SU-DHL-6 (cell line): ENCODE data around the gene PTGES.

Experiments
- H2AFZ ChIP-seq: fragments of 200-600 bp; sonication (generic); 2 replicates; pipeline ENCODE4 v1.6.1; 2014; ENCODE audit warnings: low read depth, mild to moderate bottlenecking, moderate library complexity, mixed read lengths, antibody characterized with exemption, low read length; ENCODE audit not compliant: severe bottlenecking
- H3F3A ChIP-seq: fragments of 200-600 bp; shearing (Covaris generic); 2 replicates; pipeline ENCODE4 v1.6.0; 2016; ENCODE audit warnings: antibody characterized with exemption, mild to moderate bottlenecking; ENCODE audit not compliant: insufficient read depth
- H3K27ac ChIP-seq: fragments of 200-600 bp; sonication (generic); 2 replicates; pipeline ENCODE4 v1.5.1; 2016; ENCODE audit warnings: low read depth, mild to moderate bottlenecking, low read length, moderate library complexity, mixed read lengths
- H3K27me3 ChIP-seq: fragments of 200-600 bp; sonication (generic), shearing (Covaris generic); 2 replicates; pipeline ENCODE4 v1.6.0; 2014; ENCODE audit warnings: mild to moderate bottlenecking, low read length
- H3K36me3 ChIP-seq: fragments of 200-600 bp; sonication (generic); 2 replicates; pipeline ENCODE4 v1.6.1; 2014; ENCODE audit warnings: mild to moderate bottlenecking, low read length, mixed read lengths
- H3K4me2 ChIP-seq: fragments of 300-600, 200-600 bp; shearing (Covaris generic), sonication (generic); 2 replicates; pipeline ENCODE4 v1.6.0; 2014; ENCODE audit warnings: low read length, low read depth, mild to moderate bottlenecking; ENCODE audit not compliant: poor library complexity, severe bottlenecking
- H3K4me3 ChIP-seq: fragments of 200-600 bp; sonication (generic); 2 replicates; pipeline ENCODE4 v1.5.1; 2014; ENCODE audit warnings: antibody characterized with exemption, low read length, mild to moderate bottlenecking, mixed read lengths; ENCODE audit not compliant: insufficient read depth, poor library complexity, severe bottlenecking
- H3K79me2 ChIP-seq: fragments of 200-600 bp; sonication (generic); 2 replicates; pipeline ENCODE4 v1.6.1; 2014; ENCODE audit warnings: mild to moderate bottlenecking, low read length, moderate library complexity; ENCODE audit not compliant: insufficient read depth
- H3K9ac ChIP-seq: fragments of 200-600 bp; sonication (generic); 2 replicates; pipeline ENCODE4 v1.7.0; 2014; ENCODE audit warnings: mild to moderate bottlenecking, low read length
- H3K9me2 ChIP-seq: fragments of 200-600 bp; sonication (generic); replicated peaks from 2 replicates; pipeline ENCODE4 v1.6.1; 2014; ENCODE audit warnings: low read length; ENCODE audit not compliant: insufficient read depth
- H3K9me3 ChIP-seq: fragments of 200-600 bp; sonication (generic); 2 replicates; pipeline ENCODE4 v1.6.1; 2014; ENCODE audit warnings: low read length, mixed read lengths; ENCODE audit not compliant: insufficient read depth
- H4K20me1 ChIP-seq: fragments of 200-600 bp; sonication (generic); 2 replicates; pipeline ENCODE4 v1.6.1; 2014; ENCODE audit warnings: low read depth, mild to moderate bottlenecking, antibody characterized with exemption, low read length, moderate library complexity, mixed read lengths
- CTCF ChIP-seq: fragments of 200-600 bp; sonication (generic); IDR thresholded peaks from one replicate; pipeline ENCODE4 v1.5.1; 2017; ENCODE audit warnings: antibody characterized with exemption, mild to moderate bottlenecking, low read length, moderate library complexity; ENCODE audit not compliant: insufficient read depth, poor library complexity, severe bottlenecking
- EZH2phosphoT487 ChIP-seq: fragments of 200-600 bp; sonication (generic), shearing (Covaris generic); conservative IDR thresholded peaks from 2 replicates; pipeline ENCODE4 v1.6.1; 2018; ENCODE audit warnings: mild to moderate bottlenecking, antibody characterized with exemption, low read length, moderate library complexity, mixed read lengths

The PTGES gene

DNA sequence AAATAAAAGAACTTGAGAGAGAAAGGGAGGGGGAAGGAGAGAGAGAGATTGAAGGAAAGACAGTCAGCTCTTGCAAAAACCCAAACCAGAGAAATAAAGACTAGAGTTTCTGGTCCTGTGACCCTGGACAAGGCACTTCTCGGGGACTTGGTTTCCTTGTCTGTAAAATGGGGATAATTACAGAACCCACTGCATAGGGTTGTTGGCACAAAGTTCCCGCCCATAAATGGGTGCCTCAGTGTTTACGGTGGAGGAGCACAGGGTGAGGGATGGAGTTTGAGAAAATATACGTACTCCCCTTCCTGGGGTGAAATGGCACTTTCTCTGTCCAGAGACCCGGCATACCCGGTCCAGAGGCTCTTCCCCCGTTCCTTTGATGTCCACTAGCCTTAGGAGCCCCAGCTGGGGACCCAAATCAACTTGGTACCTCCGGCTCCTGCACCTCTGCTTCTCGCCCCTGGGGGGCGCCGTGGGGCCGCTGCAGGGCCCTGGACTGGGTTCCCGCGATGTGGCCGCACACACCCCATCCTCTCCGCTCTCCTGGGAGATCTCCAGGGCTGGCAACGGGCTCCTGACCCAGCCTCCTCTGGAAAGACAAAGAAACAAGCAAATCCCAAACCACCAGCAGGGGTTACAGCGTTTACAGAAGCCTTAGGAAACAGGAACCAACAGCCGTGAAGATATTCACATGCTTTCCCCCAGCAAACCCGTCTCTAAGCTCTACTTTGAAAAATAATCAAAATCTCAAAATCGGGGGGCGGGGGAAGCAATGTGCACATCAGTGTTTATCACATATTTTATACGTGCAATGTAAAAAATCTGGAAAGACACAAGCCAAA, 26.3 kb downstream of the PTGES start:
- Histone ChIP-seq H3K36me3 (no peaks in the 10 kb centered on the region), H3K4me2 (no peak overlapping the region), H3F3A (no peaks in the 10 kb centered on the region), H3K79me2 (no peaks in the 10 kb centered on the region), H4K20me1 (no peaks in the 10 kb centered on the region), H3K9me2 (no peaks in the 10 kb centered on the region), H3K27ac (no peak overlapping the region), H3K9ac (no peak overlapping the region), H3K9me3 (no peaks in the 10 kb centered on the region), H2AFZ (no peak overlapping the region), H3K27me3 (no peaks in the 10 kb centered on the region), H3K4me3 (no peak overlapping the region)
- TF ChIP-seq CTCF (peak; percentile 78), EZH2phosphoT487 (no peak)

DNA sequence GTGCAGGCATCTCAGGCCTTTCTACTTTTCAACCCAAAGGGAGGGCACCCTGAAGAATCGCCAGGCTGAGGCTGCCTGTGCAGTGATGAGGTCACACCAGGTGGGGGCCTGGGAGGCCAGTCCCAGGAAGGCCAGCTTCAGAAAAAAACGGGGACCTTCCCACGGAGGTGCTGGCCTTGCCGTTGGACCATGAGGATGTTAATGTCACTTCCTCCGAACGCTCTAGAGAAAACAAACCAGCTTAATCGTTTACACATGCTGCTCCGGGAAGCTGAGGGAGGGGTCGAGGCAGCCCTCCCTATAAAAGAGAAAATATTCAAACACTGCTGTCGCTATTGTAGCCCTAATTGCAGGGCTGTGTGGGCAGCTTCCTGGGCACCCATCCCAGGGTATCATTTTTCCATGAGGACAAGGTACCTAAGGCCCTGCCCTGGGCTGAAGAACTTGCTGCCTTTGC, 27.0 kb downstream of the PTGES start:
- Histone ChIP-seq H3K9me3 (no peaks in the 10 kb centered on the region), H2AFZ (no peak overlapping the region), H3K36me3 (no peaks in the 10 kb centered on the region), H3K9ac (no peak overlapping the region), H3K9me2 (no peaks in the 10 kb centered on the region), H3K27ac (no peak overlapping the region), H3K4me2 (no peak overlapping the region), H3K79me2 (no peaks in the 10 kb centered on the region), H3K4me3 (no peak overlapping the region), H4K20me1 (no peaks in the 10 kb centered on the region), H3K27me3 (no peaks in the 10 kb centered on the region), H3F3A (no peaks in the 10 kb centered on the region)
- TF ChIP-seq EZH2phosphoT487 (no peak), CTCF (no peak)

DNA sequence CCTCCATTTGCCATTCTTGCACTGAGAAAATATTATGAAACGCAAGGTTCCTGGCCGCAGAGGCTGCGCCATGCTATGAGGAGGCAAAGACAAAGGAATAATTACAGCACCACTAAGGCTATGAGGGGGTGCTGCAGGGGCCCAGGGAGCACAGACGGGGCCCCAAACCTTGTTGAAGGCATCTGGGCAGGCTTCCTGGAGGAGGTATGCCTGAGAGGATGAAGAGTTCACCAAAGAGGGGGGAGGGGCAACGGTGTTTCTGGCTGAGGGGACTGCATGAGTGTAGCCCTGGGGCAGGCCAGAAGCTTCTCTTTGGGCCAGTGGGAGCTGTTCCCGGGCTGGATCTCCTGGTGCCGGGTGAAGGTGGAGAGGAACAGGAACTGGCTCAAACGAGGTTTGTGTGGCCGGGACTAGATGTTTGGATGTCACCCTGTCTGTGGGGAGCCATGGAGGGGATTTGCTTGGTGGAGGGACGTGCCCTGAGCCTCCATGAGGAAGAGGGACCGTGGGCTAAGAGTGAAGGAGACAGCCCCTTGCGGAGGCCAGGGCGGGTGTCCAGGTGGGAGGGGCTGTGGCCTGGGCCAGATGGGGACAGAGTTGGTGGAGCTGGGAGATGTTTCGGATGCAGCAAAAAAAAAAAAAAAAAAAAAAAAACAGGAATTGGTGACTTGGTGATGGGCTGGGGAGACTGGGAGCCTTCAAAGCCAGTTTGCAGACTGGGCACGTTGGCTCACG, 28.2 kb downstream of the PTGES start:
- Histone ChIP-seq H3K9me2 (no peaks in the 10 kb centered on the region), H3K36me3 (no peaks in the 10 kb centered on the region), H3F3A (no peaks in the 10 kb centered on the region), H3K79me2 (no peaks in the 10 kb centered on the region), H2AFZ (no peak overlapping the region), H3K4me3 (no peak overlapping the region), H3K4me2 (no peak overlapping the region), H4K20me1 (no peaks in the 10 kb centered on the region), H3K9ac (no peak overlapping the region), H3K9me3 (no peaks in the 10 kb centered on the region), H3K27ac (no peak overlapping the region), H3K27me3 (no peaks in the 10 kb centered on the region)
- TF ChIP-seq CTCF (no peak), EZH2phosphoT487 (no peak)
